SK-N-SH (cell line): Measurements from ENCODE around the gene AP1S3. TPM values are rescaled to one million over a fixed set of nuclear protein-coding genes. Genes with fewer than 3 reads are reported as not detected.

Source experiments
- CTCF ChIA-PET: fragments of 300-600, 350-600 bp; formaldehyde crosslinking; extraction: SDS; loops from one replicate; lab custom pipeline; 2021; lab: Yijun Ruan, JAX
- POLR2A ChIA-PET: fragments of 350-600 bp; sonication (Branson Sonifier 250); formaldehyde crosslinking; extraction: SDS; loops from one replicate; lab custom pipeline; 2020; ENCODE audit warnings: antibody characterized with exemption, inconsistent platforms; lab: Yijun Ruan, JAX
- DNase-seq: peaks from one replicate; pipeline ENCODE4 v3.0.0; 2012
- H2AFZ ChIP-seq: fragments of 200-600 bp; sonication (generic); 2 replicates; pipeline ENCODE4 v1.8.1; 2016; ENCODE audit warnings: antibody characterized with exemption, mild to moderate bottlenecking, low read depth
- H3F3A ChIP-seq: fragments of 200-600 bp; sonication (generic); replicated peaks from 2 replicates; pipeline ENCODE3; 2016; ENCODE audit warnings: antibody characterized with exemption, mild to moderate bottlenecking; ENCODE audit not compliant: insufficient read depth
- H3K27ac ChIP-seq, 2 experiments: fragments of 200-500 bp in 1 of 2; fragments of 200-600 bp in 1 of 2; sonication (Bioruptor generic) in 1 of 2; sonication (generic), shearing (Covaris generic) in 1 of 2; 2 replicates each; pipeline versions ENCODE4 v1.5.1 to v1.6.1; 2014 to 2016; ENCODE audit warnings: low read depth in 2 of 2, inconsistent platforms in 1 of 2, low read length in 1 of 2, mild to moderate bottlenecking in 1 of 2, mixed read lengths in 1 of 2
- H3K27me3 ChIP-seq: fragments of 200-600 bp; sonication (generic), shearing (Covaris generic); 2 replicates; pipeline ENCODE4 v1.6.1; 2016; ENCODE audit warnings: mixed run types; ENCODE audit not compliant: insufficient read depth
- H3K36me3 ChIP-seq, 2 experiments: fragments of 200-500 bp in 1 of 2; fragments of 200-600 bp in 1 of 2; sonication (Bioruptor generic) in 1 of 2; sonication (generic) in 1 of 2; replicated peaks in 1 of 2; 2 replicates each; pipeline versions ENCODE3 to v1.5.1; 2014 to 2016; ENCODE audit warnings: low read length in 1 of 2, mild to moderate bottlenecking in 1 of 2; ENCODE audit not compliant: insufficient read depth in 2 of 2, control insufficient read depth in 1 of 2
- H3K4me1 ChIP-seq, 2 experiments: fragments of 200-500 bp in 1 of 2; fragments of 200-600 bp in 1 of 2; sonication (Bioruptor generic) in 1 of 2; sonication (generic), shearing (Covaris generic) in 1 of 2; 2 replicates each; pipeline versions ENCODE4 v1.5.1 to v1.6.1; 2014 to 2016; ENCODE audit warnings: low read depth in 1 of 2, low read length in 1 of 2, mixed run types in 1 of 2; ENCODE audit not compliant: insufficient read depth in 2 of 2, control insufficient read depth in 1 of 2
- H3K4me2 ChIP-seq: fragments of 200-600 bp; sonication (generic), shearing (Covaris generic); 2 replicates; pipeline ENCODE4 v1.6.1; 2017; ENCODE audit warnings: mixed run types
- H3K4me3 ChIP-seq, 2 experiments: fragments of 200-500 bp in 1 of 2; fragments of 200-600 bp in 1 of 2; sonication (Bioruptor generic) in 1 of 2; sonication (generic), shearing (Covaris generic) in 1 of 2; 2 replicates each; pipeline versions ENCODE4 v1.5.1 to v1.8.1; 2014 to 2016; ENCODE audit warnings: low read depth in 2 of 2, inconsistent platforms in 1 of 2, low read length in 1 of 2, mild to moderate bottlenecking in 1 of 2, mixed read lengths in 1 of 2, moderate library complexity in 1 of 2
- H3K79me2 ChIP-seq: fragments of 200-600 bp; sonication (generic); 2 replicates; pipeline ENCODE4 v1.8.1; 2017; ENCODE audit warnings: mild to moderate bottlenecking; ENCODE audit not compliant: insufficient read depth
- H3K9ac ChIP-seq: fragments of 200-600 bp; sonication (generic); 2 replicates; pipeline ENCODE4 v1.6.1; 2017; ENCODE audit warnings: mixed run types
- H3K9me2 ChIP-seq: fragments of 200-600 bp; sonication (generic); 2 replicates; pipeline ENCODE4 v1.6.1; 2017; ENCODE audit warnings: mixed run types
- H3K9me3 ChIP-seq: fragments of 200-600 bp; sonication (generic); 2 replicates; pipeline ENCODE4 v1.6.1; 2017; ENCODE audit warnings: mixed run types, mild to moderate bottlenecking, moderate library complexity
- H4K20me1 ChIP-seq: fragments of 200-600 bp; sonication (generic); 2 replicates; pipeline ENCODE4 v1.6.1; 2017; ENCODE audit warnings: mild to moderate bottlenecking, mixed run types; ENCODE audit not compliant: insufficient read depth
- CHD2 ChIP-seq: fragments of 150-350 bp; IDR thresholded peaks from 2 replicates; pipeline ENCODE4 v1.6.1; 2018; ENCODE audit warnings: low read length; ENCODE audit not compliant: partially characterized antibody
- ELF1 ChIP-seq: IDR thresholded peaks from 2 replicates; pipeline ENCODE4 v1.4.0; 2012
- GABPA ChIP-seq: IDR thresholded peaks from 2 replicates; pipeline ENCODE4 v1.4.0; 2012; ENCODE audit warnings: low read depth, mild to moderate bottlenecking
- GATA2 ChIP-seq: sonication (generic); formaldehyde crosslinking; IDR thresholded peaks from 2 replicates; pipeline ENCODE4 v1.5.0; 2020; ENCODE audit warnings: mild to moderate bottlenecking, missing genetic modification reagents
- IRF3 ChIP-seq: fragments of 150-350 bp; IDR thresholded peaks from 2 replicates; pipeline ENCODE4 v1.6.1; 2016; ENCODE audit warnings: mild to moderate bottlenecking, low read depth, low read length
- JUND ChIP-seq: IDR thresholded peaks from 2 replicates; pipeline ENCODE4 v1.4.0; 2012
- MAX ChIP-seq: IDR thresholded peaks from 2 replicates; pipeline ENCODE4 v1.4.0; 2012; ENCODE audit warnings: low read depth
- MEF2A ChIP-seq: IDR thresholded peaks from 2 replicates; pipeline ENCODE4 v1.4.0; 2012; ENCODE audit warnings: low read depth, borderline replicate concordance
- MXI1 ChIP-seq: IDR thresholded peaks from 2 replicates; pipeline ENCODE4 v1.6.1; 2012; ENCODE audit warnings: mild to moderate bottlenecking, low read depth, low read length, improper control_type of control experiment
- NFIC ChIP-seq: IDR thresholded peaks from 2 replicates; pipeline ENCODE4 v1.4.0; 2012; ENCODE audit warnings: borderline replicate concordance
- PBX3 ChIP-seq: IDR thresholded peaks from 2 replicates; pipeline ENCODE4; 2012
- POLR2AphosphoS5 ChIP-seq: IDR thresholded peaks from 2 replicates; pipeline ENCODE4 v1.6.1; 2012; ENCODE audit warnings: low read depth, low read length
- RAD21 ChIP-seq: IDR thresholded peaks from 2 replicates; pipeline ENCODE4 v1.6.1; 2012; ENCODE audit warnings: mild to moderate bottlenecking, low read length
- SIN3A ChIP-seq: IDR thresholded peaks from 2 replicates; pipeline ENCODE4 v1.6.1; 2012; ENCODE audit warnings: low read depth, mild to moderate bottlenecking, low read length, moderate library complexity, borderline replicate concordance
- SMC3 ChIP-seq: IDR thresholded peaks from 2 replicates; pipeline ENCODE4 v1.6.1; 2012; ENCODE audit warnings: low read depth, low read length, improper control_type of control experiment
- TAF1 ChIP-seq: IDR thresholded peaks from 2 replicates; pipeline ENCODE4 v1.6.1; 2012; ENCODE audit warnings: low read depth, mild to moderate bottlenecking, low read length, moderate library complexity, borderline replicate concordance
- TCF12 ChIP-seq: IDR thresholded peaks from 2 replicates; pipeline ENCODE4 v1.4.0; 2012
- USF2 ChIP-seq: fragments of 150-350 bp; IDR thresholded peaks from 2 replicates; pipeline ENCODE4 v1.6.1; 2017; ENCODE audit warnings: antibody characterized with exemption, low read length, low read depth, borderline replicate concordance
- YY1 ChIP-seq: IDR thresholded peaks from 2 replicates; pipeline ENCODE4 v1.4.0; 2012; ENCODE audit warnings: low read depth, mild to moderate bottlenecking
- WGBS: methylation state at CpG from one replicate; pipeline ENCODE4 v1.1.6; 2017; ENCODE audit warnings: low lambda C conversion rate; 5-methylcytosine and 5-hydroxymethylcytosine counted together
- polyA plus RNA-seq, 3 experiments: library from polyadenylated mRNA; depleted of rRNA; stranded (reverse); fragments of >200 nt; gene quantifications; 2 replicates each; pipeline ENCODE4 v1.2.3, GENCODE V29; 2012

Gene AP1S3
- polyA plus RNA-seq, 1 of the 3 experiments (the other 2 are of a cell fraction) = 4.8 TPM

- H3K79me2 ChIP-seq = no peaks in the 10 kb centered on the region
- H3K27me3 ChIP-seq = no peaks in the 10 kb centered on the region
- CTCF ChIA-PET = interaction anchor here (1.1 to 1.8 kb wide), 3 partner anchors 19 to 755 kb away, joined by 3 to 8 read pairs (median 5); no protein-coding TSS in a partner anchor
- no peaks in the 10 kb centered on the region for H3K9me3 ChIP-seq
- peak overlapping the region; percentile 65 for H3K9ac ChIP-seq
- peaks cover 23% of the 10 kb centered on the region for H3F3A ChIP-seq
- H2AFZ ChIP-seq = peak overlapping the region; percentile 48; the same call in 1 of the 2 replicates
- no peak for DNase-seq
- TF ChIP-seq CHD2 = no peak
- no peak for TF ChIP-seq SIN3A
- TF ChIP-seq MXI1 = no peak
- TF ChIP-seq GATA2 = no peak
- no peak for TF ChIP-seq USF2
- no peak for TF ChIP-seq ELF1
- TF ChIP-seq RAD21 = no peak
- TF ChIP-seq MAX = no peak
- no peak for TF ChIP-seq YY1
- no peak for TF ChIP-seq MEF2A
- TF ChIP-seq SMC3 = no peak
- TF ChIP-seq TAF1 = no peak
- no peak for TF ChIP-seq NFIC
- no peak for TF ChIP-seq JUND
- TF ChIP-seq GABPA = no peak
- no peak for TF ChIP-seq PBX3
- no peak for TF ChIP-seq POLR2AphosphoS5
- TF ChIP-seq TCF12 = no peak
- no peak for TF ChIP-seq IRF3
- POLR2A ChIA-PET = interaction anchor here (0.6 kb wide), 1 partner anchor 12 kb away, joined by 3 read pairs; no protein-coding TSS in a partner anchor
- WGBS = 75% methylated on average over 8 of the region's 8 CpGs
- no peak overlapping the region for H3K4me3 ChIP-seq
- H3K27ac ChIP-seq = peak overlapping the region; percentile 91 to 97
- no peaks in the 10 kb centered on the region for H3K36me3 ChIP-seq
- no peaks in the 10 kb centered on the region for H3K9me2 ChIP-seq
- H4K20me1 ChIP-seq = no peaks in the 10 kb centered on the region
- H3K4me2 ChIP-seq = peak overlapping the region; percentile 68; the same call in 1 of the 2 replicates
- peaks cover 16 to 35% of the 10 kb centered on the region in 2 experiments; a peak in 3 of 4 replicates for H3K4me1 ChIP-seq
Measured at GRCh38 chr2:223725986-223726970, 111.1 kb downstream of the AP1S3 start.
